Measurements from ENCODE around the gene CAMTA1. TPM values are rescaled to one million over a fixed set of nuclear protein-coding genes. Genes with fewer than 3 reads are reported as not detected.

CAMTA1 gene
- polyA plus RNA-seq, 1 donor (not counting 4 experiments of a cell fraction or from before 2014, with no cell fraction given): 51.4 TPM

GRCh38 chr1:7681401-7681800, 896.1 kb downstream of the CAMTA1 start:
- H3K4me1 ChIP-seq (ENCODE audit: control insufficient read depth, extremely low read depth, insufficient read depth, low read length): no peaks in the 10 kb centered on the region
- peaks cover 33% of the 10 kb centered on the region for H3K27me3 ChIP-seq (ENCODE audit: control insufficient read depth, extremely low read depth, insufficient read depth, low read length)
- no peaks in the 10 kb centered on the region for H3K9me1 ChIP-seq (ENCODE audit: control insufficient read depth, extremely low read depth, insufficient read depth, low read length)
- no peaks in the 10 kb centered on the region for H4K20me1 ChIP-seq (ENCODE audit: control insufficient read depth, extremely low read depth, insufficient read depth, low read length)
- H3K9ac ChIP-seq (ENCODE audit: control insufficient read depth, extremely low read depth, insufficient read depth, low read length): no peak overlapping the region
- DNase-seq (ENCODE audit: low read depth, low spot score): no peak
- H3K4me2 ChIP-seq (ENCODE audit: control insufficient read depth, extremely low read depth, insufficient read depth, low read depth, low read length): no peak overlapping the region
- H3K4me3 ChIP-seq (ENCODE audit: control insufficient read depth in 2 of 3, extremely low read depth in 1 of 3, insufficient read depth in 2 of 3, low read depth in 1 of 3, low read length in 3 of 3): no peak overlapping the region
- dilution Hi-C loops (cut with MboI; ENCODE audit: extremely low pct_ligation_motif_present, low sequenced_read_pairs): no loop called here
- no peak for FAIRE-seq
- TF ChIP-seq CTCF (optimal IDR thresholded peaks at IDR 0.05 in 1 of 3, IDR thresholded peaks at IDR 0.05 in 1 of 3, conservative IDR thresholded peaks at IDR 0.05 in 1 of 3; ENCODE audit: extremely low read depth in 1 of 3, insufficient read depth in 2 of 3, low read length in 3 of 3): no peak
- H2AFZ ChIP-seq (ENCODE audit: control insufficient read depth, low read length): no peak overlapping the region
- no peaks in the 10 kb centered on the region for H3K9me3 ChIP-seq (ENCODE audit: control insufficient read depth, low read depth, low read length)
- no peaks in the 10 kb centered on the region for H3K36me3 ChIP-seq (ENCODE audit: control insufficient read depth in 2 of 2, extremely low read depth in 1 of 2, insufficient read depth in 2 of 2, low read length in 2 of 2)
- H3K79me2 ChIP-seq (ENCODE audit: control insufficient read depth, insufficient read depth, low read length): no peaks in the 10 kb centered on the region
- H3K27ac ChIP-seq (ENCODE audit: control insufficient read depth, insufficient read depth, low read length): no peak overlapping the region

DNA sequence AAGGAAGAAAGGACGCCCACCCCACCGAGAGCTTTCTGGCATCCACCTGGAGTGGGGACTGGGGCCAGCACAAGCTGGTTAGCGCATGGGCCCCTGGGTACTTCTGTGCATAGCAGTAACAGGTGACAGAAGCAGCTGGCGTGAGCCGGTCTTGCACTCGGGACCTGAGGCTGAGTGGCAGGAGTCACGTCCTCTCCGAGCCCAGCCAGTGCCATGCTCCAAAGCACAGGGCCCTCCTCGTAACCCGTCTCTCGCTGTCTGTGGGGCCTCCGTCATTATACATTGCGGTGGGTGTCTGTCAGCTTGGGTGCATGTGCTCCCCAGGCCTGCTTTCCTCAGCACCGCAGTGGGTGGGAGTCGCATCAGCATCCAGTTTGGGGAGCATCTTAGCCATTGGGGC, 898.3 kb downstream of the CAMTA1 start:
- FAIRE-seq: no peak
- H3K9ac ChIP-seq (ENCODE audit: control insufficient read depth, extremely low read depth, insufficient read depth, low read length): no peak overlapping the region
- DNase-seq (ENCODE audit: low read depth, low spot score): no peak
- no peak overlapping the region for H3K4me3 ChIP-seq (ENCODE audit: control insufficient read depth in 2 of 3, extremely low read depth in 1 of 3, insufficient read depth in 2 of 3, low read depth in 1 of 3, low read length in 3 of 3)
- no peak overlapping the region for H3K4me2 ChIP-seq (ENCODE audit: control insufficient read depth, extremely low read depth, insufficient read depth, low read depth, low read length)
- H3K9me1 ChIP-seq (ENCODE audit: control insufficient read depth, extremely low read depth, insufficient read depth, low read length): no peaks in the 10 kb centered on the region
- TF ChIP-seq CTCF (optimal IDR thresholded peaks at IDR 0.05 in 1 of 3, IDR thresholded peaks at IDR 0.05 in 1 of 3, conservative IDR thresholded peaks at IDR 0.05 in 1 of 3; ENCODE audit: extremely low read depth in 1 of 3, insufficient read depth in 2 of 3, low read length in 3 of 3) (no peak), EZH2 (IDR thresholded peaks at IDR 0.05; ENCODE audit: low read length) (no peak)
- peaks cover 33% of the 10 kb centered on the region for H3K27me3 ChIP-seq (ENCODE audit: control insufficient read depth, extremely low read depth, insufficient read depth, low read length)
- no peaks in the 10 kb centered on the region for H3K36me3 ChIP-seq (ENCODE audit: control insufficient read depth in 2 of 2, extremely low read depth in 1 of 2, insufficient read depth in 2 of 2, low read length in 2 of 2)
- H3K79me2 ChIP-seq (ENCODE audit: control insufficient read depth, insufficient read depth, low read length): no peaks in the 10 kb centered on the region
- H2AFZ ChIP-seq (ENCODE audit: control insufficient read depth, low read length): no peak overlapping the region
- no peaks in the 10 kb centered on the region for H3K9me3 ChIP-seq (ENCODE audit: control insufficient read depth, low read depth, low read length)
- dilution Hi-C loops (cut with MboI; ENCODE audit: extremely low pct_ligation_motif_present, low sequenced_read_pairs): no loop called here
- no peak overlapping the region for H3K27ac ChIP-seq (ENCODE audit: control insufficient read depth, insufficient read depth, low read length)
- H4K20me1 ChIP-seq (ENCODE audit: control insufficient read depth, extremely low read depth, insufficient read depth, low read length): no peaks in the 10 kb centered on the region
- H3K4me1 ChIP-seq (ENCODE audit: control insufficient read depth, extremely low read depth, insufficient read depth, low read length): no peaks in the 10 kb centered on the region

All from keratinocyte (primary cell).